Measurements from ENCODE around the gene ELFN1. TPM values are rescaled to one million over a fixed set of nuclear protein-coding genes. Genes with fewer than 3 reads are reported as not detected.

ELFN1 gene
- total and polyA plus RNA-seq, 8 donors = 0.19 to 4.3 (median 0.53) TPM; not detected in 1

GRCh38 chr7:1732072-1732471, 62.0 kb downstream of the ELFN1 start:
- H3K27ac ChIP-seq = no peak overlapping the region
- peaks cover 0 to 45% (median 16%) of the 10 kb centered on the region in 3 donors for H3K27me3 ChIP-seq
- H3K36me3 ChIP-seq = no peaks in the 10 kb centered on the region
- DNase-seq = no peak
- peaks cover 9 to 23% (median 20%) of the 10 kb centered on the region in 4 donors for H3K9me3 ChIP-seq
- WGBS, 5 donors = 83 to 92% (median 87%) methylated on average over 7 of the region's 7 CpGs
- H3K4me1 ChIP-seq = no peaks in the 10 kb centered on the region
- TF ChIP-seq CTCF (IDR thresholded peaks at IDR 0.05) = no peak
- no peak for TF ChIP-seq POLR2AphosphoS5 (IDR thresholded peaks at IDR 0.05)
- TF ChIP-seq POLR2A (IDR thresholded peaks at IDR 0.05) = no peak
- TF ChIP-seq EP300 (IDR thresholded peaks at IDR 0.05) = no peak
- no peak overlapping the region for H3K4me3 ChIP-seq
- intact Hi-C loops (cut with DNase I; ENCODE audit: low total_unique reads) = no loop called here

GRCh38 chr7:1732645-1733044, 62.6 kb downstream of the ELFN1 start:
- Histone ChIP-seq H3K27me3 (peaks cover 0 to 48% (median 21%) of the 10 kb centered on the region in 3 donors), H3K27ac (no peak overlapping the region), H3K4me1 (no peaks in the 10 kb centered on the region), H3K9me3 (peaks cover 9 to 23% (median 20%) of the 10 kb centered on the region in 4 donors), H3K36me3 (no peaks in the 10 kb centered on the region), H3K4me3 (no peak overlapping the region)
- no peak for DNase-seq
- TF ChIP-seq CTCF (IDR thresholded peaks at IDR 0.05) (no peak), POLR2A (IDR thresholded peaks at IDR 0.05) (no peak), POLR2AphosphoS5 (IDR thresholded peaks at IDR 0.05) (no peak), EP300 (IDR thresholded peaks at IDR 0.05) (no peak)
- WGBS, 5 donors = 75 to 86% (median 80%) methylated on average over 10 of the region's 10 CpGs
- intact Hi-C loops (cut with DNase I; ENCODE audit: low total_unique reads) = no loop called here

GRCh38 chr7:1733206-1733907, 63.3 kb downstream of the ELFN1 start:
- DNase-seq = no peak
- WGBS, 5 donors = 57 to 73% (median 66%) methylated on average over 18 to 19 of the region's 19 CpGs
- H3K4me1 ChIP-seq = no peaks in the 10 kb centered on the region

GRCh38 chr7:1733908-1734730, 64.0 kb downstream of the ELFN1 start:
- WGBS, 5 donors = 74 to 83% (median 77%) methylated on average over 15 to 17 of the region's 17 CpGs
- Histone ChIP-seq H3K4me3 (no peak overlapping the region), H3K4me1 (no peaks in the 10 kb centered on the region), H3K36me3 (no peaks in the 10 kb centered on the region), H3K27me3 (peaks cover 0 to 57% (median 21%) of the 10 kb centered on the region in 3 donors), H3K9me3 (peaks cover 5 to 16% (median 14%) of the 10 kb centered on the region in 4 donors), H3K27ac (no peak overlapping the region)
- TF ChIP-seq POLR2A (IDR thresholded peaks at IDR 0.05) = no peak
- TF ChIP-seq POLR2AphosphoS5 (IDR thresholded peaks at IDR 0.05) = no peak
- TF ChIP-seq EP300 (IDR thresholded peaks at IDR 0.05) = no peak
- TF ChIP-seq CTCF (IDR thresholded peaks at IDR 0.05) = no peak
- DNase-seq = no peak
- intact Hi-C loops (cut with DNase I; ENCODE audit: low total_unique reads) = no loop called here

More at GRCh38 chr7:1733206-1733907, 63.3 kb downstream of the ELFN1 start:
- intact Hi-C loops (cut with DNase I; ENCODE audit: low total_unique reads) = no loop called here
- H3K27ac ChIP-seq = no peak overlapping the region
- H3K27me3 ChIP-seq = peaks cover 0 to 55% (median 21%) of the 10 kb centered on the region in 3 donors
- H3K9me3 ChIP-seq = peaks cover 9 to 23% (median 20%) of the 10 kb centered on the region in 4 donors
- TF ChIP-seq EP300 (IDR thresholded peaks at IDR 0.05) = no peak
- H3K4me3 ChIP-seq = no peak overlapping the region
- no peaks in the 10 kb centered on the region for H3K36me3 ChIP-seq
